GM12891 (cell line): ENCODE results near the gene LIF.

ENCODE experiments used
- PAX5 ChIP-seq: IDR thresholded peaks from 2 replicates; pipeline ENCODE4 v1.6.1; 2011; ENCODE audit warnings: low read length, moderate library complexity, mild to moderate bottlenecking; ENCODE audit not compliant: insufficient read depth, severe bottlenecking
- POLR2A ChIP-seq: IDR thresholded peaks from 2 replicates; pipeline ENCODE4 v1.6.1; 2011; ENCODE audit warnings: low read depth, low read length, control low read depth
- POLR2AphosphoS5 ChIP-seq: IDR thresholded peaks from 2 replicates; pipeline ENCODE4 v1.6.1; 2011; ENCODE audit warnings: low read depth, low read length, control low read depth
- POU2F2 ChIP-seq: IDR thresholded peaks from 2 replicates; pipeline ENCODE4 v1.6.1; 2011; ENCODE audit warnings: low read depth, mild to moderate bottlenecking, control low read depth, low read length, moderate library complexity
- SPI1 ChIP-seq: IDR thresholded peaks from 2 replicates; pipeline ENCODE4 v1.6.1; 2011; ENCODE audit warnings: low read depth, low read length, control low read depth
- TAF1 ChIP-seq: IDR thresholded peaks from 2 replicates; pipeline ENCODE4 v1.6.1; 2011; ENCODE audit warnings: low read depth, low read length, control low read depth

DNA sequence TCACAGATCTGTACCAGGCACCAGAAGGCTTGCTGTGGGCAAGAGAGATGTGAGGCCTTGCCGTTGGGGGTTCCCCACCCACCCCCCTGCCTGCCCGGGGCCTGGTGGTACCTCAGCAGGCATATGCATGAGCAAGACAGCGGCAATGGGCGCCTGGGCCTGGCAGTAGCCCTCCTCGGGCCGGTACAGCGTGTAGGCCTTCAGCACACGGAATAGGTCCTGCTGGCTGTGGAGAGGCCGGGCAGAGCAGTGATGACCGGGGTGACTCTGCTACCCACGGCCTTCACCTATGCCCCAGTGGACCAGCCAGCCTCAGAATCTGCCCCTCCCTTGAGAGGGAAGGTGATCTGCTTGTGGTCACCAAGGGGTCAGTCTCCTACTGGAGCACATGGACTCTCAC, 48.3 kb upstream of the LIF start:
- TF ChIP-seq POLR2A, result no peak
- no peak for TF ChIP-seq SPI1
- no peak for TF ChIP-seq POLR2AphosphoS5
- no peak for TF ChIP-seq TAF1
- no peak for TF ChIP-seq POU2F2
- TF ChIP-seq PAX5, result no peak
